ENCODE data around the gene PHF10.

PHF10 gene

GRCh38 chr6:169668203-169668847 is 56.0 kb downstream of the PHF10 start:
- H3K9me3 ChIP-seq (replicated peaks; ENCODE audit: insufficient read depth, low read length): no peaks in the 10 kb centered on the region
- no peak overlapping the region for H3K4me3 ChIP-seq (ENCODE audit: low read length)
- no peaks in the 10 kb centered on the region for H4K20me1 ChIP-seq (ENCODE audit: insufficient read depth, low read length)
- TF ChIP-seq EZH2 (optimal IDR thresholded peaks at IDR 0.05; ENCODE audit: low read depth, low read length): no peak
- TF ChIP-seq CTCF (IDR thresholded peaks at IDR 0.05; ENCODE audit: low read length): no peak
- no peak for TF ChIP-seq EZH2phosphoT487 (IDR thresholded peaks at IDR 0.05; ENCODE audit: low read length)
- H2AFZ ChIP-seq (ENCODE audit: low read length): no peak overlapping the region
- H3K27ac ChIP-seq (ENCODE audit: low read length): no peak overlapping the region
- no peaks in the 10 kb centered on the region for H3K36me3 ChIP-seq (replicated peaks; ENCODE audit: insufficient read depth, low read length)
- H3K9ac ChIP-seq (ENCODE audit: low read length): no peak overlapping the region
- H3K27me3 ChIP-seq (replicated peaks; ENCODE audit: insufficient read depth, low read length): no peaks in the 10 kb centered on the region
- H3F3A ChIP-seq (ENCODE audit: insufficient read depth, low read length): no peaks in the 10 kb centered on the region
- no peak overlapping the region for H3K4me2 ChIP-seq (ENCODE audit: low read depth, low read length)
- no peak for DNase-seq
- no peaks in the 10 kb centered on the region for H3K4me1 ChIP-seq (ENCODE audit: low read length)
- H3K79me2 ChIP-seq (ENCODE audit: low read length): no peaks in the 10 kb centered on the region
- H3K9me2 ChIP-seq (replicated peaks; ENCODE audit: insufficient read depth, low read length): no peaks in the 10 kb centered on the region

- no peaks in the 10 kb centered on the region for H3K9me2 ChIP-seq (replicated peaks; ENCODE audit: insufficient read depth, low read length)
- no peaks in the 10 kb centered on the region for H3K36me3 ChIP-seq (replicated peaks; ENCODE audit: insufficient read depth, low read length)
- H4K20me1 ChIP-seq (ENCODE audit: insufficient read depth, low read length): no peaks in the 10 kb centered on the region
- no peaks in the 10 kb centered on the region for H3F3A ChIP-seq (ENCODE audit: insufficient read depth, low read length)
- no peaks in the 10 kb centered on the region for H3K9me3 ChIP-seq (replicated peaks; ENCODE audit: insufficient read depth, low read length)
- no peak overlapping the region for H3K27ac ChIP-seq (ENCODE audit: low read length)
- H3K4me1 ChIP-seq (ENCODE audit: low read length): no peaks in the 10 kb centered on the region
- no peak for DNase-seq
- H2AFZ ChIP-seq (ENCODE audit: low read length): no peak overlapping the region
- no peak overlapping the region for H3K9ac ChIP-seq (ENCODE audit: low read length)
- H3K27me3 ChIP-seq (replicated peaks; ENCODE audit: insufficient read depth, low read length): no peaks in the 10 kb centered on the region
- no peaks in the 10 kb centered on the region for H3K79me2 ChIP-seq (ENCODE audit: low read length)
- no peak overlapping the region for H3K4me3 ChIP-seq (ENCODE audit: low read length)
- no peak overlapping the region for H3K4me2 ChIP-seq (ENCODE audit: low read depth, low read length)
- TF ChIP-seq CTCF (IDR thresholded peaks at IDR 0.05; ENCODE audit: low read length) (no peak), EZH2 (optimal IDR thresholded peaks at IDR 0.05; ENCODE audit: low read depth, low read length) (no peak), EZH2phosphoT487 (IDR thresholded peaks at IDR 0.05; ENCODE audit: low read length) (no peak)
Measured at GRCh38 chr6:169667716-169668115, 56.6 kb downstream of the PHF10 start.

- no peaks in the 10 kb centered on the region for H3F3A ChIP-seq (ENCODE audit: insufficient read depth, low read length)
- no peaks in the 10 kb centered on the region for H3K9me3 ChIP-seq (replicated peaks; ENCODE audit: insufficient read depth, low read length)
- H2AFZ ChIP-seq (ENCODE audit: low read length): no peak overlapping the region
- H3K36me3 ChIP-seq (replicated peaks; ENCODE audit: insufficient read depth, low read length): no peaks in the 10 kb centered on the region
- H3K79me2 ChIP-seq (ENCODE audit: low read length): no peaks in the 10 kb centered on the region
- no peaks in the 10 kb centered on the region for H4K20me1 ChIP-seq (ENCODE audit: insufficient read depth, low read length)
- no peak overlapping the region for H3K27ac ChIP-seq (ENCODE audit: low read length)
- H3K9me2 ChIP-seq (replicated peaks; ENCODE audit: insufficient read depth, low read length): no peaks in the 10 kb centered on the region
- H3K27me3 ChIP-seq (replicated peaks; ENCODE audit: insufficient read depth, low read length): no peaks in the 10 kb centered on the region
- no peak for DNase-seq
- H3K4me2 ChIP-seq (ENCODE audit: low read depth, low read length): no peak overlapping the region
- no peak overlapping the region for H3K4me3 ChIP-seq (ENCODE audit: low read length)
- no peak overlapping the region for H3K9ac ChIP-seq (ENCODE audit: low read length)
- no peak for TF ChIP-seq EZH2 (optimal IDR thresholded peaks at IDR 0.05; ENCODE audit: low read depth, low read length)
- no peak for TF ChIP-seq EZH2phosphoT487 (IDR thresholded peaks at IDR 0.05; ENCODE audit: low read length)
- no peak for TF ChIP-seq CTCF (IDR thresholded peaks at IDR 0.05; ENCODE audit: low read length)
- H3K4me1 ChIP-seq (ENCODE audit: low read length): no peaks in the 10 kb centered on the region
Measured at GRCh38 chr6:169666441-169666840, 57.9 kb downstream of the PHF10 start.
